Measurements from ENCODE around the gene COL18A1. TPM values are rescaled to one million over a fixed set of nuclear protein-coding genes. Genes with fewer than 3 reads are reported as not detected.

COL18A1 gene
- total and polyA plus RNA-seq, 2 donors from 2014 or later = 150 to 316 TPM

DNA sequence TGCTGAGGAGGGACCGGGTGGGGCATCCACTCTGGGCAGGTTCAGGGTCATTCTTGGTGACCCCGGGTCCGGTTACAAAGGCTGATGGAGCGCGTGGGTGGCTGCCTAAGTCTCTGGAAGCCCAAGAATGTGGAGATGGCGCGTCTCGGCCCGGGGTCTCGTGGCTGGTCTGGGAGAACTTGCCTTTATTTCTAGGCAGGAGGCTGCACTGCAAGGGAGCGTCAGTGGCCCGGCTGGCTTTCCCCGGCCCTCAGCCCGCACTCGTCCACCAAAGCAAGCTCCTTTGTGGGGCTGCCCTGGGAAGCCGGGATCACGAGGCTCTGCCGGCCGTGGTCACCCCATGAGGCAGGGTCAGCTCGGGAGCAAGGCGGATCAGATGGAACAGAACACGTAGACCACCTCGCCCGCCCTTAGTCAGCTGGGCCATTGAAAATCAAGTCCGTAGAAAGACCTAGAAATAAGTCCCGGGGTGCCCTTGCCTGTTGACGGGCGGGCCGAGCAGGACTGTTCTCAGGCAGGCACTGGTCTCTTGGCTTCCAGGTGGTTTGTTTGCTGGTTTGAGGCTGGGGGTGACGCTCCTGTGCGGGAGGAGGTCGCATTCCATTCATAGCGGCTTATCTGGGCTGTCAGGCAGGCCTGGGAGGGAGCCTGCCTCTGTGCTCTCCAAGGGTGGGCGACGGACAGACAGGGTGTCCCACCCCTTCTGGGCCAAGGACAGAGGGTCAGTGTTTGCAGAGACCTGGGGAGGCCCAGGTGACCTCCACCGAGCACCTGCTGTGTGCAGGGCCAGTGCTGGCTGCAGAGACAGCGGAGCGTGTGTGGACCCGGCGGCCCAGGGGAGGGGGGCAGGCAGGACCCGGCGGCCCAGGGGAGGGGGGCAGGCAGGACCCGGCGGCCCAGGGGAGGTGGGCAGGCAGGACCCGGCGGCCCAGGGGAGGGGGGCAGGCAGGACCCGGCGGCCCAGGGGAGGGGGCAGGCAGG, 25.8 kb downstream of the COL18A1 start:
- peaks cover 0 to 62% (median 44%) of the 10 kb centered on the region in 3 donors for H3K4me1 ChIP-seq (ENCODE audit: control insufficient read depth in 2 of 3, insufficient read depth in 2 of 3, low read depth in 1 of 3, low read length in 3 of 3)
- intact Hi-C loops (cut with DNase I) = no loop called here

GRCh38 chr21:45431781-45432572, 27.0 kb downstream of the COL18A1 start:
- TF ChIP-seq, protein P1, sequence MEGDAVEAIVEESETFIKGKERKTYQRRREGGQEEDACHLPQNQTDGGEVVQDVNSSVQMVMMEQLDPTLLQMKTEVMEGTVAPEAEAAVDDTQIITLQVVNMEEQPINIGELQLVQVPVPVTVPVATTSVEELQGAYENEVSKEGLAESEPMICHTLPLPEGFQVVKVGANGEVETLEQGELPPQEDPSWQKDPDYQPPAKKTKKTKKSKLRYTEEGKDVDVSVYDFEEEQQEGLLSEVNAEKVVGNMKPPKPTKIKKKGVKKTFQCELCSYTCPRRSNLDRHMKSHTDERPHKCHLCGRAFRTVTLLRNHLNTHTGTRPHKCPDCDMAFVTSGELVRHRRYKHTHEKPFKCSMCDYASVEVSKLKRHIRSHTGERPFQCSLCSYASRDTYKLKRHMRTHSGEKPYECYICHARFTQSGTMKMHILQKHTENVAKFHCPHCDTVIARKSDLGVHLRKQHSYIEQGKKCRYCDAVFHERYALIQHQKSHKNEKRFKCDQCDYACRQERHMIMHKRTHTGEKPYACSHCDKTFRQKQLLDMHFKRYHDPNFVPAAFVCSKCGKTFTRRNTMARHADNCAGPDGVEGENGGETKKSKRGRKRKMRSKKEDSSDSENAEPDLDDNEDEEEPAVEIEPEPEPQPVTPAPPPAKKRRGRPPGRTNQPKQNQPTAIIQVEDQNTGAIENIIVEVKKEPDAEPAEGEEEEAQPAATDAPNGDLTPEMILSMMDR (IDR thresholded peaks at IDR 0.05; ENCODE audit: borderline replicate concordance, extremely low read depth, insufficient read depth) = no peak
- no peak overlapping the region for H3K4me3 ChIP-seq (ENCODE audit: low read length in 3 of 3)
- H3K27ac ChIP-seq (ENCODE audit: low read depth in 2 of 2, low read length in 2 of 2) = peak overlapping the region; percentile 53 to 63
- FAIRE-seq (no peak), DNase-seq (no peak)
- H3K27me3 ChIP-seq (ENCODE audit: control insufficient read depth, insufficient read depth, low read length) = no peaks in the 10 kb centered on the region
- intact Hi-C loops (cut with DNase I) = no loop called here
- no peaks in the 10 kb centered on the region for H3K9me3 ChIP-seq (ENCODE audit: control insufficient read depth in 2 of 3, insufficient read depth in 1 of 3, low read length in 3 of 3)
- no peaks in the 10 kb centered on the region for H3K36me3 ChIP-seq (ENCODE audit: control insufficient read depth in 2 of 3, insufficient read depth in 3 of 3, low read length in 3 of 3)
- peak overlapping the region in 1 of 3 donors; percentile 37 for H3K9ac ChIP-seq (ENCODE audit: low read length in 3 of 3)
- peaks cover 0 to 56% (median 36%) of the 10 kb centered on the region in 3 donors for H3K4me1 ChIP-seq (ENCODE audit: control insufficient read depth in 2 of 3, insufficient read depth in 2 of 3, low read depth in 1 of 3, low read length in 3 of 3)

More for the DNA sequence above, 25.8 kb downstream of the COL18A1 start:
- TF ChIP-seq, protein P1 (IDR thresholded peaks at IDR 0.05; ENCODE audit: borderline replicate concordance, extremely low read depth, insufficient read depth) = no peak
- Histone ChIP-seq H3K4me3 (ENCODE audit: low read length in 3 of 3) (peak overlapping the region in 1 of 3 donors; percentile 17), H3K9ac (ENCODE audit: low read length in 3 of 3) (peak overlapping the region in 2 of 3 donors; percentile 37 to 61), H3K36me3 (ENCODE audit: control insufficient read depth in 2 of 3, insufficient read depth in 3 of 3, low read length in 3 of 3) (no peaks in the 10 kb centered on the region), H3K9me3 (ENCODE audit: control insufficient read depth in 2 of 3, insufficient read depth in 1 of 3, low read length in 3 of 3) (no peaks in the 10 kb centered on the region), H3K27ac (ENCODE audit: low read depth in 2 of 2, low read length in 2 of 2) (peak overlapping the region; percentile 51 to 83), H3K27me3 (ENCODE audit: control insufficient read depth, insufficient read depth, low read length) (no peaks in the 10 kb centered on the region)
- FAIRE-seq (no peak), DNase-seq (peak; percentile 87 to 91 (median 87))

DNA sequence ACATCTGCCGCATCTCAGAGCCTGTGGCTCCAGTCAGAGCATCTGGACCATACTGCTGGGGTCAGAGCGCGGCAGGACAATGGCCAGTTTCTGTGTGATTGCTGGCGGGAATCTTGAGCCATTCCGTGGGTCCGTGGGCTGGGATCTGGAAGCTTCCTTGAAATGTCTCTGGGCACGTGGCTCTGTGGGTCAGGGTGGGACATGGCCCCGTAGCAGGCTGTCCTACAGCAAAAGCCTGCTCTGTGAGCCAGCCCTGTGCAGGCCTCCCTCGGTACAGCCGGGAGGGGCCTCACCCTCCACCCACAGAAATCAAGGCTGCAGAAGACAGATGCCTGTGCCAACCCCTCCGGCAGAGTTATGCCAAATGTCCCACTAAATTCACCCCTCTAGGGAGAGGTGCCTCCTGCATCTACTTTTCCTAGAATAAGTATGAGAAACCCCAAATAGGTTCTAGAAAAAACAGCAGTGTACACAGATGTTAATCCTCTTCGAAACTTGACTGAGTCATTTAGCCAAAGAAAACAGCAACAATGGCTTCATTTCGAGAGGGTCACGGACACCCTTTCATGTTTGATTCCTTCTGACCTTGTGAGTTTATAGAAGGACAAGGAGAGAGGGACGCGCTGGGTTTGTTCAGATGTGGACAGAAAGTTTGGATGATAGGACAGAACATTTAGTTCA, 27.8 kb downstream of the COL18A1 start:
- peak overlapping the region; percentile 53 to 63 for H3K27ac ChIP-seq (ENCODE audit: low read depth in 2 of 2, low read length in 2 of 2)
- intact Hi-C loops (cut with DNase I) = no loop called here
- H3K4me3 ChIP-seq (ENCODE audit: low read length in 3 of 3) = no peak overlapping the region
- H3K4me1 ChIP-seq (ENCODE audit: control insufficient read depth in 2 of 3, insufficient read depth in 2 of 3, low read depth in 1 of 3, low read length in 3 of 3) = peaks cover 0 to 49% (median 32%) of the 10 kb centered on the region in 3 donors
- peaks cover 0 to 3% (median 0%) of the 10 kb centered on the region in 3 donors for H3K36me3 ChIP-seq (ENCODE audit: control insufficient read depth in 2 of 3, insufficient read depth in 3 of 3, low read length in 3 of 3)
- TF ChIP-seq, protein P1 (IDR thresholded peaks at IDR 0.05; ENCODE audit: borderline replicate concordance, extremely low read depth, insufficient read depth) = no peak
- DNase-seq (peak in 4 of 5 donors; percentile 57 to 92 (median 81)), FAIRE-seq (no peak)
- no peaks in the 10 kb centered on the region for H3K9me3 ChIP-seq (ENCODE audit: control insufficient read depth in 2 of 3, insufficient read depth in 1 of 3, low read length in 3 of 3)
- peak overlapping the region in 1 of 3 donors; percentile 37 for H3K9ac ChIP-seq (ENCODE audit: low read length in 3 of 3)
- no peaks in the 10 kb centered on the region for H3K27me3 ChIP-seq (ENCODE audit: control insufficient read depth, insufficient read depth, low read length)

Data from kidney (tissue), 14 donors.